ENCODE results near the gene CRISPLD2.
"Not testable (repeated sequence)": the region's sequence is repeated elsewhere in the genome, so short reads cannot be mapped to it uniquely, and the experiment has no call there.

CRISPLD2 gene

GRCh38 chr16:84927621-84928591 is 108.1 kb downstream of the CRISPLD2 start:
- in situ Hi-C loops (cut with MboI; ENCODE audit: low sequenced_read_pairs) = no loop called here

- in situ Hi-C loops (cut with MboI; ENCODE audit: low sequenced_read_pairs) = no loop called here
Observed at GRCh38 chr16:84928679-84929420, 109.1 kb downstream of the CRISPLD2 start.

- in situ Hi-C loops (cut with MboI; ENCODE audit: low sequenced_read_pairs) = no loop called here
Observed at GRCh38 chr16:84929421-84930297, 109.9 kb downstream of the CRISPLD2 start.

GRCh38 chr16:84930298-84931106 is 110.7 kb downstream of the CRISPLD2 start:
- in situ Hi-C loops (cut with MboI; ENCODE audit: low sequenced_read_pairs) = no loop called here

- in situ Hi-C loops (cut with MboI; ENCODE audit: low sequenced_read_pairs) = no loop called here
Observed at GRCh38 chr16:84931107-84931494, 111.3 kb downstream of the CRISPLD2 start.

GRCh38 chr16:84931506-84931905 is 111.7 kb downstream of the CRISPLD2 start:
- in situ Hi-C loops (cut with MboI; ENCODE audit: low sequenced_read_pairs) = no loop called here

GRCh38 chr16:84932681-84933080 is 112.9 kb downstream of the CRISPLD2 start:
- in situ Hi-C loops (cut with MboI; ENCODE audit: low sequenced_read_pairs) = no loop called here

GRCh38 chr16:84933774-84934631 is 114.2 kb downstream of the CRISPLD2 start:
- in situ Hi-C loops (cut with MboI; ENCODE audit: low sequenced_read_pairs) = no loop called here

- in situ Hi-C loops (cut with MboI; ENCODE audit: low sequenced_read_pairs) = no loop called here
Observed at GRCh38 chr16:84937196-84938005, 117.6 kb downstream of the CRISPLD2 start.

GRCh38 chr16:84938616-84939015 is 118.8 kb downstream of the CRISPLD2 start:
- in situ Hi-C loops (cut with MboI; ENCODE audit: low sequenced_read_pairs) = not testable (repeated sequence)

GRCh38 chr16:84940670-84941551 is 121.1 kb downstream of the CRISPLD2 start:
- in situ Hi-C loops (cut with MboI; ENCODE audit: low sequenced_read_pairs) = no loop called here

- in situ Hi-C loops (cut with MboI; ENCODE audit: low sequenced_read_pairs) = no loop called here
Observed at GRCh38 chr16:84941921-84942320, 122.1 kb downstream of the CRISPLD2 start.

- in situ Hi-C loops (cut with MboI; ENCODE audit: low sequenced_read_pairs) = no loop called here
Observed at GRCh38 chr16:84942786-84943185, 123.0 kb downstream of the CRISPLD2 start.

- in situ Hi-C loops (cut with MboI; ENCODE audit: low sequenced_read_pairs) = no loop called here
Observed at GRCh38 chr16:84943620-84944019, 123.8 kb downstream of the CRISPLD2 start.

- in situ Hi-C loops (cut with MboI; ENCODE audit: low sequenced_read_pairs) = no loop called here
Observed at GRCh38 chr16:84947022-84947421, 127.2 kb downstream of the CRISPLD2 start.

- in situ Hi-C loops (cut with MboI; ENCODE audit: low sequenced_read_pairs) = no loop called here
Observed at GRCh38 chr16:84947996-84948850, 128.4 kb downstream of the CRISPLD2 start.
